ENCODE measurements around the gene HNRNPAB.
A peak's percentile ranks its signal among the peaks of the same experiment; 100 is the strongest.
"Not testable (repeated sequence)": the region's sequence is repeated elsewhere in the genome, so short reads cannot be mapped to it uniquely, and the experiment has no call there.

The HNRNPAB gene

GRCh38 chr5:178198151-178198550 is 6.2 kb upstream of the HNRNPAB start:
- not testable (repeated sequence) for DNase-seq

GRCh38 chr5:178198706-178199105 is 5.6 kb upstream of the HNRNPAB start:
- DNase-seq: no peak

DNA sequence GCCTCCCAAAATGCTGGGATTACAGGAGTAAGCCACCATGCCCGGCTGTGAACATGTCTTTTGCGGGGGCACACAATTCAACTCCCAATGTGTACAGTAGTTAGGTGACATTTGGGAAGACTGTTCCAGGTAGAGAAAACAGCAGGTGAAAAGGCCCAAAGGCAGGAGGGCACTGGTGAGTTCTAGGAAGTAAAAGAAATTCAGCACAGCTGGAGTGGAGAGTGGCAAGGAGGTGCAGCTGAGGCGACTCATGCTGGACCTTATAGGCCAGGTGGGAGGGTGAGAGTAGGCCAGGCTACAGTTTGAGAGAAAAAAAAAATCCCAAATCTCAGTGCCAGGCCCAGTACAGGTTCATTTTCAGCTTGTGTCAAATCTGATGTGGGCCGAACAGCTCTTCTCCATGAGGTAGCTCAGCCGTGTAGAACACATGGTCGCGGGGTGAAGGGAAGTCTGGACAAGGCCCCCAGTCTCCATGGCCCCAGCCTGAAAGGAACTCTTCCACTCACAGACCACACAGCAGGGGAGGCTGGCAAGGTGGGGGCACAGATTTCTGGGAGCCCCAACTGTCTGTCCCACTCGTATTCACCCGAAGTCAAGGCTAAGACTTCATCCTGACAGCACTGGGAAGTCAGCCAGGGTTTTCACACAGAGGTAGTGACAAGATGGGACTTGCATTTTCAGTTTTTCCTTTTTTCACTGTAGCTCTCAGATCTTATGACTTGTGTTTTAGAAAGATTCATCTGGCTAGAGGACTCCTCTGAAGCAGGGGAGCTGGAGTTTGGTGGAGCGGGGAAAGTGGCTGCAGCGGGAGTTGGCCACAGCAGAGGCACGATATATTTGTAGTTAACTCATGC is 4.5 kb upstream of the HNRNPAB start:
- no peak for DNase-seq

DNA sequence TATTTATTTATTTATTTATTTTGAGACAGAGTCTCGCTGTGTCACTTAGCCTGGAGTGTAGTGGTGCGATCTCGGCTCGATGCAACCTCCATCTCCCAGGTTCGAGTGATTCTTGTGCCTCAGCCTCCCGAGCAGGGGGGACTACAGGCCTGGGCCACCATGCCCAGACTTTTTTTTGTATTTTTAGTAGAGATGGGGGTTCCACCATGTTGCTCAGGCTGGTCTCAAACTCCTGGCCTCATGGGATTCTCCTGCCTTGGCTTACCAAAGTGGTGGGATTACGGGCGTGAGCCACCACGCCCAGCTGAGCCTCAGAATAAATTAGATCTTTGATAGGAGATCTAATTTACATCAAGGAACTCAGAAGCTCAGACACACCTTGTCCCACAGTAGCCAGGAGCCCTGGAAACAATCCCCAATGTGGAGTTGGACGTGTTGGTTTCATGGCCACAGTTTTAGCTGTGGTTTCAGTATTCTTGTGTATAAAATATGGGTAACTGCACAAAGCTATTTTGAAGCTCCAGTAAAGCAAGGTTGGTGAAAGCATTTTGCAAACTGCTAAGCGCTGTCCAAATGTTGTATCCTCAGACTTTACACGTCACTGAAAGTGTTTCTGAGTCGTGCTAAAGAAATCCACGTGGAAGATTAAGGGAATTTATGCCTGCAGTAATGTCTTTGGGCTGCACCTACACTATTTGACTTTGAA is 3.0 kb upstream of the HNRNPAB start:
- DNase-seq: no peak

DNA sequence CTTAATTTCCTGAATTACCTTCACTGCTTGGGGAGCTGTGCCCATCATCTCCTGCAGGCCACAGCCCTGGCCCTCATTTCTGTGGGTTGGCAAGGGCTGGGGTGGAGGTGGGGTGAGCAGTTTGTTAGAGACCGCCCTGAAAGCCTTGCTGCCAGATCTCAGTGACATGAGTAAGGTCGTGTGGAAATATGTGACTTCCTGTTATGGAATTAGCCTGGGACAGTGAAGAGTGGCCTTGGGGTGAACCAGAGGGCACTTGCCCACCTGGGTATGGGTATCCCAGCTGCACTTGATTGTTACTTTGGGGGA is 2.5 kb upstream of the HNRNPAB start:
- DNase-seq: no peak

DNA sequence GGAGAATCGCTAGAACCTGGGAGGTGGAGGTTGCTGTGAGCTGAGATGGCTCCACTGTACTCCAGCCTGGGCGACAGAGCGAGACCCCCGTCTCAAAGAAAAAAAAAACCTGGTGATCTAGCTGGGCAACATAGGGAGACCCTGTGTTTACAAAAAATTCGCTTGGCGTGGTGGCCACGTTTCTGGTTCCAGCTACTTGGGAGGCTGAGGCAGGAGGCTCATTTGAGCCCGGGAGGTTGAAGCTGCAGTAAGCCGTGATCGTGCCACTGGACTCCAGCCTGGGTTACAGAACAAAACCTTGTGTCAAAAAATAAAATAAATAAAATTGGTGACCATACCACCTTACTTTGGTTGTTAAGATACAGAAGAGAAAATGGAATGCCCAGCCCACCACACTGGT is 1.8 kb upstream of the HNRNPAB start:
- DNase-seq: no peak

DNA sequence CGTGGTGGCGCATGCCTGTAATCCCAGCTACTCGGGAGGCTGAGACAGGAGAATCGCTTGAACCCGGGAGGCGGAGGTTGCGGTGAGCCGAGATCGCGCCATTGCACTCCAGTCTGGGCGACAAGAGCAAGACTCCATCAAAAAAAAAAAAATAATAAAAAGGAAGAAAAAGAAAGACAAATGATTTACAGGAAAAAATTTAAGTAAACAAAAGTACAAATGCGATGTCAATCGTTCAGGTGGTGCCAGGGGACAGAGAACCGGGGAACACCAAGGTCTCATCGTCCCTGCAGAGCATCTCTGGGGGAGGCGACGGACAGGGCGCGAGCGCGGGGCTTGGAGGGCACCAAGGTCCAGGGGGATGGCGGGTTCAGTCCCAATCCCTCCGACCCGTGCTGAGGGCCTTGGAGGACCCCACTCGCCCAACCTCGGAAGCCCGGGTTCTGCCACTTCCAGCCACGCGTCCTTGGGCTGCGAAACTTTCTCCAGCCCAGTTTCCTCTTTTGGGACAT is 607 bp upstream of the HNRNPAB start:
- no peak for DNase-seq

- DNase-seq: peak; percentile 17
Observed at GRCh38 chr5:178204935-178205748, 809 bp downstream of the HNRNPAB start.

DNA sequence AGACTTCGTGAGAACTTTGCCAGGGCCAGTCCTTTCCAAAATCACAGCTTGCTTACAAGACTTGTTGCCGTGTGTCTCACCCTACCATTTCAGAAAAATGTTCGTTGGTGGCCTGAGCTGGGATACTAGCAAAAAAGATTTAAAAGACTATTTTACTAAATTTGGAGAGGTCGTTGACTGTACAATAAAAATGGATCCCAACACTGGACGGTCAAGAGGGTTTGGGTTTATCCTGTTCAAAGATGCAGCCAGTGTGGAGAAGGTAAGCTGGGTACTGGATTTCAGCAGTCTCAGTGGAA is 1.4 kb downstream of the HNRNPAB start:
- no peak for DNase-seq

- DNase-seq: no peak
Observed at GRCh38 chr5:178206166-178207101, 2.1 kb downstream of the HNRNPAB start.

DNA sequence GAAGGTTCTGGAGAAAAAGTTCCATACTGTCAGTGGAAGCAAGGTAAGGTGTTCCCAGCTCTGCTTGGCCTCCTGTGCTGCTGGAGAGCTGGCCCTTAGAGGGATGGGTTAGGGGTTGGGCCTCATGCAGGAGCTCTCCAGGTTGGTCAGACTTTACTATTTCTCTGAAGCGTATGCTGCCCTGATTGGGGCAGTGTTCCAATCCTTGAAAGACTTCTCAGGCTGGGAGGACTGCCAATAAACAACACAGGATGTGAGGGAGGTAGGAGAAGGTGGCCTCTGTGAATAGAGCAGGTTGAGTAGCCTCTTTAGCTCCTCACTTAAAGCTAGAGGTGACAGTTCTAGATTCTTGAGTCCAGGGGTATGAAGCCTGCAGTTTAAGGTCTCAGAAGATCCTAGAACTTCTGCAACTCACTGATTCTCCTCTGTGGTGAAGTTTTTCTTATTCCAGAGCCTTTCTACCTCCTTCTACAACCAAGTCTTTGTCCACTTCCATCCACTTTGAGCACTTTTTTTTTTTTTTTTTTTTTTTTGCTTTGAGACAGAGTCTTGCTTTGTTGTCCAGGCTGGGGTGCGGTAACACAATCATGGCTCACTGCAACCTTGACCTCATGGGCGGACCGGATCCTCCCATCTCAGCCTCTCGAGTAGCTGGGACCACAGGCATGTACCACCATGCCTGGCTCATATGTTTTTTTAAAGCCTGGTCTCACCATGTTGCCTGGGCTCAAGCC is 3.0 kb downstream of the HNRNPAB start:
- DNase-seq: no peak

- DNase-seq: no peak
Observed at GRCh38 chr5:178207917-178208280, 3.6 kb downstream of the HNRNPAB start.

DNA sequence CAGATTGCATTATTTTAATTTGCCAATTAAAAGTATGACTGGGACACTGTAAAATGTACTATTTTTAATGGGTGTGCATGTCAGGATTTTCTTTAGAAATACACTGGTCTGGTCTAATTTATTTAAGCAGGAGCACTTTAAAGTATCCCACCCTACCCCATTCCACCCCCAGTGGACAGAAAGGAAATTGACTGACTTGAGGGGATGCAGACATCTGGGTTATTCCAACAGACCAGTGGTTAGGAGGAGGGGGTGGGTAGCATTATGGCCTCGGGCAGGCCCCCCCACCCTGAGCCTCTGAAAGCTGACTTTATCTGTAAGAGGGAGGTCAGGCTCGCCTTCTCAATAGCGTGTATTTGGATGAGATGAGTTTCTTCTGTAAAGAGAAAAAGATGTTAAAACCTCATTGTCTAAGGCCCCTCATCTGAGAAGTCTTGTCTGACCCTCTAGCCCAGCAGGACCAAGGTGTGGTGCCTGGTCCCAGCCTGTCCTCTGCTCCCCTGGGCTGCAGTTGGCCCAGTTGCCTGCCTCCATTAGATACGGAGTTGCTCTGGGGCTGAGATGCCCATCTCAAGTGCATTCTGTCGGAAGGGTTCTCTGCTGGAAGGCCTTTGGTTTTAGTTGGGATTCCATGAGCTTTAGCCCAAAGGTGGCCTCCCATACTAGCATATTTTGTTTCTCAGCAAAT is 4.4 kb downstream of the HNRNPAB start:
- DNase-seq: no peak

GRCh38 chr5:178209334-178210072 is 5.2 kb downstream of the HNRNPAB start:
- DNase-seq: no peak

- no peak for DNase-seq
Observed at GRCh38 chr5:178210073-178210535, 5.8 kb downstream of the HNRNPAB start.

DNA sequence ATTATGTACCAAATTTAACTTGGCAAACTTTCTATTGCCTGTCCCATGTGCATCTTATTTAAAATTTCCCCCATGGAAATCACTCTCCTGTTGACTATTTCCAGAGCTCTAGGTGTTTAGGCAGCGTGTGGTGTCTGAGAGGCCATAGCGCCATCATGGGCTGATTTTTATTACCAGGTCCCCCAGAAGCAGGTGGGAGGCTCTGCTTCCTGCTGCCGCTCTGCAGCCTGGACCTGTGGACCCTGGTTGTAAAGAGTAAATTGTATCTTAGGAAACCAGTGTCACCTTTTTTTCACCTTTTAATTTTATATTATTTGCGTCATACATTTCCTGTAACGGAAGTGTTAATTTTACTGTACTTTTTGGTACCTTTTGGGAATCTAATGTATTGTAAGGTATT is 6.4 kb downstream of the HNRNPAB start:
- no peak for DNase-seq

DNA sequence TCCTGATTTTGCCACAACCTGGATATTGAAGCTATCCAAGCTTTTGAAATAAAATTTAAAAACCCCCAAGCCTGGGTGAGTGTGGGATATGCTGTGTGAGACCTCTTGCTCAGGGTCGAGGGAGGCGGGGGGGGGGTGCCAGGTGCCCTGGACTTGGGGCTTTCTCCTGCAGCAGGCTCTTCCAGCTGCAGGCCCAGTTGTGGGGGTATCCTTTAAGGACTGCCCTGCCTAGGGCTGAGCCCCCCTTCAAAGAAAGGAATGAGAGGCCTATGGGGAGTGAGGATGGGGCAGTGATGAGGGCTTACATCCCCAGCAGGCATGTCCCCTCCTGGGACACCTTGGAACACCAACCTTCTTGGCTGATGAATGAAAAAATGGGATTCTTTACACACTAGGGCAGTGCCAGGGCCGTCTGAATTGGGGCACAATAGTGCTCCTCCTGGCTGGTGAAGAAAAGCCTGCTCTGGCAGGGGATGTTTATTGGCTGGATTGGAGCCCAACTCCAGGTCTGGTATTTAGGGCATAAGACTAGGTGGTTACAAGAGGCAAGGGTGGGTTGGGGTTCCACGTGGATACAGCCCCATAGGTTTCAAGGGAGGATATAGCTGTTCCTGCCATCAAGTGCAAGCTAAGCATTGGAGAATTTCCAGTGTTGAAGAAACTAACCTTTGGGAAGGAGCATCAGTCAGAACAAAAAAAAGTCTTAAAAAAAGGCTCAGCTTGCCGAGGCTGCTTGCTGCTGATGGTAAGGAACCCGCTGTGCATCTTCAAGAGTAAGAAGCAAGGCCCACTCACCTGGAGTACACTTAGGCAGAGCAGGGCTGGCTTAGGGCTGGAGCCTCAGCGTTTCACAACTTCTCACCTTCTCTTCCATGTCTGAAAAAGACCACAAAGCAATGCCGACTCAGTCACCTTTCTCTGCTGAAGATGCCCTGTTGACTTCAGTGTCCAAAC is 7.0 kb downstream of the HNRNPAB start:
- DNase-seq: no peak

DNA sequence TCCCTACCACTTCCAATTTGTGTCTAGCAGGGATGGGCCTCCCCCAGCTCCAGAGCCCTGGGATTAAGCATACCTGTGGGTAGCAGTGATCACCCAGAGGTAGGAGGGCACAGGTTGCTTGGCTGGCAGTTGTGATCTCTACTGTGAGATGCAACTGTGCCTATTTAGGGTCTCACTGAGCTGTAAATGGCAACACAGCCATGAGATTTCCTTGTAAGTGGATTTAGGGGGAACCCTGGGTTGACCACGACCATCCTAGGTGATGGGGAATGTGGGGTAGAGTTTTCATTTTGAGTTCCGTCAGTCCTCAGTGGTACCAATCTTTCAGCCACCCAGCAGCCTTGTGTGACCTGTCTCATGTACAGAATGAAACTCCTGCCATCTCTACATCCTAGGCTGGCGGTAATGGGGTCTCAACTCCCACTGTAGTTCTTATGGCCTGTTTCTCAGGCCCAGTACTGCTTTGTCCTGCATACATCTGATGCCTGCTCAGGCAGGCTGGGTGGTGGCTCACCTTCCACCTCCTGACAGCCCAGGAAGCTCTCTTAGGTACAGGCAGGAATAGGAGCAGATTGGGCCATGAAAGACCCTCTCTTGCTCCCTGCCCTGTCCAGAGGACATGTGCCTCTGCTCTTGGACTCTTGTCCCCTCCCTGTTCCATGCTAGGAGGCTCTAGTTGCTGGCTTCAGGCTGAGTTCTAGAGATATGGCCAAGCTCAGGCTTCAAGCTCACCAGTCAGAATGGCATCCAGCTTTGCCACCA is 8.1 kb downstream of the HNRNPAB start:
- DNase-seq: no peak

Data from NCI-H510A treated with DMSO at 0.1 percent for 48 hours (cell line).